HG02678 (cell line): ENCODE measurements around the gene KLK4.

ENCODE experiments used
- ATAC-seq: cut with Tn5 transposase; IDR thresholded peaks from one replicate; pipeline ENCODE4 v1.9.1; 2021; ENCODE audit warnings: mild to moderate bottlenecking, moderate library complexity; ENCODE audit not compliant: unreplicated experiment

Gene KLK4

GRCh38 chr19:50882188-50882587 lies 29.0 kb downstream of the KLK4 start:
- ATAC-seq, result no peak

DNA sequence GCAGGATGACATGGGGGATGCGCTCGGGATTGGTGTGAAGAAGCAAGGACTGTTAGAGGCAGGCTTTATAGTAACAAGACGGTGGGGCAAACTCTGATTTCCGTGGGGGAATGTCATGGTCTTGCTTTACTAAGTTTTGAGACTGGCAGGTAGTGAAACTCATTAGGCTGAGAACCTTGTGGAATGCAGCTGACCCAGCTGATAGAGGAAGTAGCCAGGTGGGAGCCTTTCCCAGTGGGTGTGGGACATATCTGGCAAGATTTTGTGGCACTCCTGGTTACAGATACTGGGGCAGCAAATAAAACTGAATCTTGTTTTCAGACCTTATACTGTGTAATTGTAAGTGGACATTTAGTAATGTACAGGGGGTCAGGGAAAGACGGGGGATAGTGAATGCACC lies 31.0 kb downstream of the KLK4 start:
- no peak for ATAC-seq

DNA sequence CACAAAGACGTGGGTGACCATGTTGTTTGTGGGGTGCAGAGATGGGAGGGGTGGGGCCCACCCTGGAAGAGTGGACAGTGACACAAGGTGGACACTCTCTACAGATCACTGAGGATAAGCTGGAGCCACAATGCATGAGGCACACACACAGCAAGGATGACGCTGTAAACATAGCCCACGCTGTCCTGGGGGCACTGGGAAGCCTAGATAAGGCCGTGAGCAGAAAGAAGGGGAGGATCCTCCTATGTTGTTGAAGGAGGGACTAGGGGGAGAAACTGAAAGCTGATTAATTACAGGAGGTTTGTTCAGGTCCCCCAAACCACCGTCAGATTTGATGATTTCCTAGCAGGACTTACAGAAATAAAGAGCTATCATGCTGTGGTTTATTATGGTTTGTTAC lies 32.3 kb downstream of the KLK4 start:
- no peak for ATAC-seq

DNA sequence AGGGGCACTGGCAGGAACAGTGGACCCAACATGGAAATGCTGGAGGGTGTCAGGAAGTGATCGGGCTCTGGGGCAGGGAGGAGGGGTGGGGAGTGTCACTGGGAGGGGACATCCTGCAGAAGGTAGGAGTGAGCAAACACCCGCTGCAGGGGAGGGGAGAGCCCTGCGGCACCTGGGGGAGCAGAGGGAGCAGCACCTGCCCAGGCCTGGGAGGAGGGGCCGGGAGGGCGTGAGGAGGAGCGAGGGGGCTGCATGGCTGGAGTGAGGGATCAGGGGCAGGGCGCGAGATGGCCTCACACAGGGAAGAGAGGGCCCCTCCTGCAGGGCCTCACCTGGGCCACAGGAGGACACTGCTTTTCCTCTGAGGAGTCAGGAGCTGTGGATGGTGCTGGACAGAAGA lies 33.9 kb downstream of the KLK4 start:
- ATAC-seq, result no peak

- no peak for ATAC-seq
Measured at GRCh38 chr19:50876456-50876855, 34.7 kb downstream of the KLK4 start.

GRCh38 chr19:50875795-50876422 lies 35.3 kb downstream of the KLK4 start:
- no peak for ATAC-seq

- ATAC-seq, result no peak
Measured at GRCh38 chr19:50874211-50874610, 37.0 kb downstream of the KLK4 start.

DNA sequence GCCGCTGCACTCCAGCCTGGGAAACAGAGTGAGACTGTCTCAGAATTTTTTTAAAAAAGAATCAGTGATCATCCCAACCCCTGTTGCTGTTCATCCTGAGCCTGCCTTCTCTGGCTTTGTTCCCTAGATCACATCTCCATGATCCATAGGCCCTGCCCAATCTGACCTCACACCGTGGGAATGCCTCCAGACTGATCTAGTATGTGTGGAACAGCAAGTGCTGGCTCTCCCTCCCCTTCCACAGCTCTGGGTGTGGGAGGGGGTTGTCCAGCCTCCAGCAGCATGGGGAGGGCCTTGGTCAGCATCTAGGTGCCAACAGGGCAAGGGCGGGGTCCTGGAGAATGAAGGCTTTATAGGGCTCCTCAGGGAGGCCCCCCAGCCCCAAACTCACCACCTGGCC lies 38.1 kb downstream of the KLK4 start, which contains the start of gene KLK2:
Gene KLK2, plus strand, starts transcription at position 384 of the 400 bp plus-strand sequence. CDS start 35 bp downstream, outside the sequence.
- no peak for ATAC-seq

DNA sequence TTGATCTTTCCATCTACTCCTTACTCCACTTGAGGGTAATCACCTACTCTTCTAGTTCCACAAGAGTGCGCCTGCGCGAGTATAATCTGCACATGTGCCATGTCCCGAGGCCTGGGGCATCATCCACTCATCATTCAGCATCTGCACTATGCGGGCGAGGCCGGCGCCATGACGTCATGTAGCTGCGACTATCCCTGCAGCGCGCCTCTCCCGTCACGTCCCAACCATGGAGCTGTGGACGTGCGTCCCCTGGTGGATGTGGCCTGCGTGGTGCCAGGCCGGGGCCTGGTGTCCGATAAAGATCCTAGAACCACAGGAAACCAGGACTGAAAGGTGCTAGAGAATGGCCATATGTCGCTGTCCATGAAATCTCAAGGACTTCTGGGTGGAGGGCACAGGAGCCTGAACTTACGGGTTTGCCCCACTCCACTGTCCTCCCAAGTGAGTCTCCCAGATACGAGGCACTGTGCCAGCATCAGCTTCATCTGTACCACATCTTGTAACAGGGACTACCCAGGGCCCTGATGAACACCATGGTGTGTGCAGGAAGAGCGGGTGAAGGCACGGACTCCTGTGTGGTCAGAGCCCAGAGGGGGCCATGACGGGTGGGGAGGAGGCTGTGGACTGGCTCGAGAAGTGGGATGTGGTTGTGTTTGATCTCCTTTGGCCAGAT lies 40.6 kb downstream of the KLK4 start:
- no peak for ATAC-seq

DNA sequence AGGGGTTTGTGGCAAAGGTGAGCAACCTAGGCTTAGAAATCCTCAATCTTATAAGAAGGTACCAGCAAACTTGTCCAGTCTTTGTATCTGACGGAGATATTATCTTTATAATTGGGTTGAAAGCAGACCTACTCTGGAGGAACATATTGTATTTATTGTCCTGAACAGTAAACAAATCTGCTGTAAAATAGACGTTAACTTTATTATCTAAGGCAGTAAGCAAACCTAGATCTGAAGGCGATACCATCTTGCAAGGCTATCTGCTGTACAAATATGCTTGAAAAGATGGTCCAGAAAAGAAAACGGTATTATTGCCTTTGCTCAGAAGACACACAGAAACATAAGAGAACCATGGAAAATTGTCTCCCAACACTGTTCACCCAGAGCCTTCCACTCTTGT lies 41.7 kb downstream of the KLK4 start:
- no peak for ATAC-seq

- ATAC-seq, result no peak
Measured at GRCh38 chr19:50861496-50862286, 49.5 kb downstream of the KLK4 start.

GRCh38 chr19:50861010-50861409 lies 50.2 kb downstream of the KLK4 start:
- no peak for ATAC-seq

GRCh38 chr19:50859849-50860248 lies 51.3 kb downstream of the KLK4 start:
- ATAC-seq, result no peak

DNA sequence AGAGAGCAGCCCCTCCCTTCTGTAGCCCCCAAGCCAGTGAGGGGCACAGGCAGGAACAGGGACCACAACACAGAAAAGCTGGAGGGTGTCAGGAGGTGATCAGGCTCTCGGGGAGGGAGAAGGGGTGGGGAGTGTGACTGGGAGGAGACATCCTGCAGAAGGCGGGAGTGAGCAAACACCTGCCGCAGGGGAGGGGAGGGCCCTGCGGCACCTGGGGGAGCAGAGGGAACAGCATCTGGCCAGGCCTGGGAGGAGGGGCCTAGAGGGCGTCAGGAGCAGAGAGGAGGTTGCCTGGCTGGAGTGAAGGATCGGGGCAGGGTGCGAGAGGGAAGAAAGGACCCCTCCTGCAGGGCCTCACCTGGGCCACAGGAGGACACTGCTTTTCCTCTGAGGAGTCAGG lies 52.3 kb downstream of the KLK4 start:
- ATAC-seq, result no peak

GRCh38 chr19:50857366-50857765 lies 53.8 kb downstream of the KLK4 start:
- no peak for ATAC-seq
